Inferior parietal cortex (tissue), 1 donor: ENCODE results near the gene CYB5R2.

ENCODE experiments used
- DNase-seq: peaks from one replicate; pipeline ENCODE4 v3.0.0-alpha.2; 2016; ENCODE audit errors: extremely low spot score

CYB5R2 gene

DNA sequence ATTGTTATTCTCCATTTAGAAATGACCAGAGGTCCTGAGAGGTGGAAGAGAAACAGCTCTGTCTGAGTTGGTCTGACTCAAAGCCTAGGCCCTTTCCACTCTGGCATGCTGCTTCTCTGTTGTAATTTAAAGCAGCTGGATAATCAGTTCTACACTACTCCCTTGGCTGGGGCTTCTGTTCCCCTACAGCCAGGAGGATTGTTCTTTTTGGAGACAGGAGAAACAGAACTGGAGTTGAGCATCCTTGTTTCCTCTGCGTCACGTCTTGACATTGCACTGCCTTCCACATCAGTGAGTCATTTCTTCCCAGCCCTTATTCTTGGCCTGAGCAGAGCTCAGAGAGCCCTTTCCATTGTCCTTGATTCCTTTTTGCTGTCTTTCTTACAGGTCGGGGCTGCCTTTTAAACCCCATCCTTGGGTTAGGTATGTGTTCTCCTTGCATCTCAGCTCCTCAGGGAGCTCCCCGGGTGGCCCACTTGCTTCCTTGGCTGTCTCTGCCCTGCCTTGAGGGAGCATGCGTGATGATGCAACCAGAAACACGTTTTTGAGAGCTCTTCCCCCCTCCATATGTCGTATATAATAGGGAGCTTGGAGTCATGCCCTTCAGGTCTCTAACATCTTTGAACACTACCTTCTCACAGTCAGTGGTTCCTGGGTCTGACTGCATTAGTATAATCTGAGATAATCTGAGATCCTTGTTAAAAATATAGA lies 35.7 kb downstream of the CYB5R2 start:
- DNase-seq: no peak

DNA sequence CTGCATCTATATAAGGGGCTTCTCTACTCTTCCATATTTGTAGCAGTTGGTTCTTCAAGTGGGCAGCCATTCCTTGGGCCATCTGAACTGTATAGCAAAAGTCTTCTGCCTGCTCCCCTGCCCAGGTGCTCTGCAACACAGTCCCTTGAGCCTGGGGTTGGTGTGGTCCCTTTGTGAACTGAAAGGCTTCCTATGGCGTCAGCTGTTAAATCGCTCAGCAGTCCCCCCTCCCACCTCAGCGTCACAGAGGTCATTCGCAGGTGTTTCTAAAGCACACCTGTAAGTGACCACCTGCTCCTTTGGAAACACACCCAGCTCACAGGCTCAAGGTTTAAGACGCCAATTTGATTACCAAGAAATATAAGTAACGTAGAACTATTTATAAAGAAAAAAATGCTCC lies 37.0 kb downstream of the CYB5R2 start:
- DNase-seq: no peak

DNA sequence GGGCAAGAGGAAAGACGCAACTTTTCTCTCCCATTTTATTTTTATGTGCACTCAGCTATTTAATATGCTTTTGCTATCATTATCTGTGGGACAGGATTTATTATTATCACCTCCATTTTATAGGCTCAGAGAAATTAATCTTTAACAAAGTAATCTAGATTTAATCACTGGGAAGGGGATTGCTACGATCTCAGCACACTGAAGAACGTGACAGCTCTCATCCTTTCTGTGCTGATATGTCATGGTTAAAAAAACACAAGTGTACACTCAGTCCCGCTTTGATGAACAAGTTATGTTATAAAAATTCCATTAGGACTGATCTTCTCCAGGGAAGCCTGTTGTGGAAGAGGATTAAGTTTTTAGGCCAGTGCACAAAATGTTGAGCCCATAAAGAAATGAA lies 37.6 kb downstream of the CYB5R2 start:
- no peak for DNase-seq

DNA sequence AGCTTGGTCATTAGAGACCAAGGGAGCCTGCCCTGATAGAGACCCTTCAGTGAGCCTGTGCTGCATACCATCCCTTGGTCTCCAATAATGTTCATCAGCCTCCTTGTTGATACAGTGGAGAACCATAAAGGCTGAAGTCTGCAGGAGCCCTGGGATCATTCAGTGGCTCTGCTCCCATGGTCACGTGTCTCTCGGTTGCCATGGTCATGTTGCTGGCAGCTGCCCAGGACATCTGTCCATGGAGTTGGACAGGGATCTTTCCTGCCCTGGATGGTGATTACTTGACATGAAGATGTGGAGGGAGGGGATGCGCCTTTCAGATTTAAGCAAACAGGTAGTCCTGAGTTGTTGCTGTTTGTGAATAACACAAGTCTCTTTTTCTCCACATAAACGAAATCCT lies 38.2 kb downstream of the CYB5R2 start:
- peak; percentile 78 for DNase-seq

DNA sequence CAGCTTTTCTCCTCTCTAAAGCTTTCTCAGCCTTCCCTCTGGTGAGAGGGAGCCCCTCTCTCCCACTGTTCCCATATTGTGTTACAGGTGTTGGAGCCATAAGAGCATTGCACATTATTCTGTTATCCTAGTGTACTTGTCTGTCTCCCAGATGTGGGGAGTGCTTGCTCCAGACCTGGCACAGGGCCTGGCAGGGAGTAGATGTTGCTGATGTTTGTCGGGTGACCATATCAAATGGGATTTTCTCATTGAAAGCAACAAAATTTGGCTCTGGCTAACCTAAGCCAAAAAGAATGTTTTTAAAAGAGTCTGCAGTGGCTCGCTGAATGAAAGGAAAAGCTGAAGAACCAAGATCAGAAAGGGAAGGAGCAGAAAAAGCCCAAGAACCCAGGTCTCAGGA lies 41.1 kb downstream of the CYB5R2 start:
- no peak for DNase-seq

DNA sequence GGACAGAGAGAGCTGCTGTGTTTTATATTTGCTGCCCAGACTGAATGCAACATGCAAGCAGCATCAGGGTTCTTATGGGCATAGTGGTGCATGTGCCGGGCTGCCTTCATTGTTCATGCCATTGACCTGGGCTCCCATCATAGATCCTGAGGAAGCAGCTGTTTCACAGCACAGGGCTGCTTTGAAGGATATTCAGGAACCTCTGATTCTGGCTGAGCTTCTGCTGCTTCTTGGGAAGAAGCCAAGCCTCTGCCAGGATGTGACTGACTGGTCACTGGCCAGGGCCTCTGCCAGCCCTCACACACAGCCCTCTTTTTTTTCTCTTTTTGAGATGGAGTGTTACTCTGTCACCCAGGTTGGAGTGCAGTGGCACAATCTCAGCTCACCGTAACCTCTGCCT lies 43.3 kb downstream of the CYB5R2 start:
- DNase-seq: no peak

DNA sequence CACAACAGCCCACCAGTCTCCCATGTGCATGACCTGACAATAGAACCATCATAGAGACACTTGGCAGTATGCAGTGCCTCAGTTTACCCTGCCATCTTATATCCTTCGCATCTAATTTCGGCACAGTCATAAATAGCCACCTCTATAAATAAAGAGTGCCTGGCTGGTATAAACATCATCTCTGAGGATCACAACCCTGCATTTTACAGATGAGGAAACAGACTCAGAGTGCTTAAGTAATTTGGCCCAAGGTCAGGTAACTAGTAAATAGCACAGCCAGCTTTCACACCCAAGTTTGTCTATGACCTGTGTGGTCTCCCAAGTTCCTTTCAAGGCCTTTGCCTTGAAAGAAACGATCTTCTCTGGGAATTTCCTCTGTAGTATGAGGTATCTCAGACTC lies 44.6 kb downstream of the CYB5R2 start:
- no peak for DNase-seq

DNA sequence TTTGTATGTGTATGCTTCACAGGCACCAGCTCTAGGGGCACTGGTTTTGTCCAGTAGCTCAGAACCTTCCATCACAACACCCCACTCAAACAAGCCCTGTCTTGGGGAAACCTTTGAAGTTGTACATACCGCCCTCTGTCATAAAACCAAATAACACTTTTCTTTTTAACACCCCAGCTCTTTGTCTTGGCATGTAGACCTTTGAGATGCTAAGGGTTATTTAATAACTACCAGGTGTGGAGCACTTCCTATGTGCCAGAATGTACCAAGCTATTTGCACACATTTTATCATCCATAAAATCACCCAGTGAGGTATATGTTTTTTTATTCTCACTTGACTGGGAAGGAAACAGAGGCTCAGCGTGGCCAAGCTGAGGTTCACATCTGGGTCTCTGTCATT lies 50.6 kb downstream of the CYB5R2 start:
- no peak for DNase-seq

DNA sequence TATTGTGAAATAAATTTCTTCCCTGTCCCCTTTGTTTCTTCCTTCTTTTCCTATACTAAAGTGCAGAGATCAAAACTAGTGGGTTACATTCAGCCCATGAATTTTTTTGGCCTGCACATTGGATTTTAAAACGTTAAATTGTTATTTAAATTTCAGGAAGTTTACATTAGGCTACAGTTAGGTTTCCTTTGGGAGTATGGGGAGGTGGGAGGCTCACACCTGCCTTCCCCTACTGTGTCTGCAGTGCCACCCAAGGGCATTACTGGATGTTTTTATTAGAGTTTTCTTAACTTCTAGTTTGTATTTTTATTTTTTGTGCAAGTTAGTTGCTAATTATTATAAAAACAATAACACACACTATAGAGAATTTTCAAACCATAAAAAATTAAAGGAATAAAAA lies 51.7 kb downstream of the CYB5R2 start:
- DNase-seq: no peak

DNA sequence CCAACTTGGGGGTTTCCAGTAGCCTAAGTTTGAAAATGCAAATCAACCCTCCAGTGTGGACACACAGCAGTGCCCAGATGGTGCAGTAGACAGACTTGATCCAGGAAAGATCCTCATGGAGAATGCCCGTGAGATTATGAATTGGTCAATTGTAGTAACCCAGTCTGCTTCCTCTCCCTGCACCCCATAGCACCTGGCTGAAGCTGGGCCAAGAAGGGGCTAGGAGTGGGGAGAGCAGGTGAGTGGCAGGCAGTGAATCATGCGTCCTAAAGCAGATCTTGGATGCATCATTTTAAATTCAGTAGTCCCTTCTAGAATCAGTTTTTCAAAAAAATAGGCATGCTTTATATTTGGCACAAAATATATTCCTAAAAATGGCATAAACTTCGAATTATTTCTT lies 52.2 kb downstream of the CYB5R2 start:
- no peak for DNase-seq

DNA sequence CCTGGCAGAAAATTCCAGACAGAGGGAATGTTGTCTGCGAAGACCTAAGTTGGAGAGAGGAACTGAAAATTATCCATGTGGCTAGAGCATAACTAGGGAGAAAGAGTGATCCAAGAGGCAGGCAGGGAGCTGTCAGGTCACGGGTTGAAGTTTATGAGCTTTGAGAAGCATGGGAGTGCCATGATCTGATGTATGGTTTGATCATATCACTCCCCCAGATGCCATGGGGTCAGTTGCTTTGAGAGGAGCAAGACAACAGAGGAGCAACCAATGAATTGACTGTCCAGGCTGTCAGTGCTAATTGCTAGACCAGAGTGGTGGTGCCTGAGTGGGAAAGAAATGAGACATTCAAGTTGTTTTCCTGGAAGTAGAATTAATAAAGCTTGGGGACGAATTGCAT lies 54.0 kb downstream of the CYB5R2 start:
- no peak for DNase-seq

DNA sequence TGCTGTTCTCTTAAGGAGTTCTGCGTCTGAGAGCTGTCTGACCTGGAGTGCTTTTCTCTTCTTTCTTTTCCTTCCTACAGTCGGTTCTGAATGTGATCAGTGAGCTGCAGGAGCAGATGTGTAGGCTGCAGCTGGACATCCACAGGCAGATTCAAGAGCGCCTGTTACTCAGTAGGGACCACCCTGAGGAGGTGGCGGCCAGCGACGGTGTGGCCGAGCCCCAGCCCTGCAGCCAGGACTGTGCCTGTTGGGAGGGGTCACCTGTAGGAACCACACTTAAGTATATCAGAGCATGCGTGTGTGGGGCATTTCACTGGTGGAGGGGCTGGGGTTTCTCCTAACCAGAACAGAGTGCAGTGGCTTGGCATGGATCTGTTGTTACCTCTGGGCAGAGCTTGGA lies 56.3 kb downstream of the CYB5R2 start:
- no peak for DNase-seq
